ENCODE data around the gene ZDHHC4.

GRCh38 chr7:6558837-6559236 lies 18.4 kb upstream of the ZDHHC4 start:
- TF ChIP-seq POLR2A (IDR thresholded peaks at IDR 0.05) (no peak), CTCF (IDR thresholded peaks at IDR 0.05) (no peak)
